ENCODE results near the gene KCNJ5. TPM values are rescaled to one million over a fixed set of nuclear protein-coding genes. Genes with fewer than 3 reads are reported as not detected.

The KCNJ5 gene
- total RNA-seq, 4 donors from 2014 or later: 0.47 to 1.9 TPM; not detected in 2

DNA sequence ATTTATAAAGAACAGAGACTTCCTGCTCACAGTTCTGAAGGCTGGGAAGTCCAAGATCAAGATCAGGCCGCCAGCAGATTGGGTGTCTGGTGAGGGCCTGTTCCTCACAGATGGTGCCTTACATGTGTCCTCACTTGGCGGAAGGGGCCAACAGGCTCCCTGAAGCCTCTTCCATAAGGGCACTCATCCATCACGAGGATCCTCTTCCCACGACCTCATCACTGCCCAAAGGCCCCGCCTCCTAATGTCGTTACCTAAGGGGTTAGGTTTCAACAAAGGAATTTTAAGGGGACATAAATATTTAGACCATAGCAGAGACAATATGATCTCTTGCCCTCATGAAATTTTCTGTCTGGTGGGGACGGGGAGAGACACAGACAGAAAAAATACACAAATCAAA, 32.9 kb downstream of the KCNJ5 start:
- H3K9me3 ChIP-seq: no peaks in the 10 kb centered on the region
- peaks cover 0 to 4% (median 0%) of the 10 kb centered on the region in 3 donors for H3K4me1 ChIP-seq
- H3K36me3 ChIP-seq: no peaks in the 10 kb centered on the region
- H3K27ac ChIP-seq: no peak overlapping the region
- DNase-seq: no peak
- TF ChIP-seq, protein P1, sequence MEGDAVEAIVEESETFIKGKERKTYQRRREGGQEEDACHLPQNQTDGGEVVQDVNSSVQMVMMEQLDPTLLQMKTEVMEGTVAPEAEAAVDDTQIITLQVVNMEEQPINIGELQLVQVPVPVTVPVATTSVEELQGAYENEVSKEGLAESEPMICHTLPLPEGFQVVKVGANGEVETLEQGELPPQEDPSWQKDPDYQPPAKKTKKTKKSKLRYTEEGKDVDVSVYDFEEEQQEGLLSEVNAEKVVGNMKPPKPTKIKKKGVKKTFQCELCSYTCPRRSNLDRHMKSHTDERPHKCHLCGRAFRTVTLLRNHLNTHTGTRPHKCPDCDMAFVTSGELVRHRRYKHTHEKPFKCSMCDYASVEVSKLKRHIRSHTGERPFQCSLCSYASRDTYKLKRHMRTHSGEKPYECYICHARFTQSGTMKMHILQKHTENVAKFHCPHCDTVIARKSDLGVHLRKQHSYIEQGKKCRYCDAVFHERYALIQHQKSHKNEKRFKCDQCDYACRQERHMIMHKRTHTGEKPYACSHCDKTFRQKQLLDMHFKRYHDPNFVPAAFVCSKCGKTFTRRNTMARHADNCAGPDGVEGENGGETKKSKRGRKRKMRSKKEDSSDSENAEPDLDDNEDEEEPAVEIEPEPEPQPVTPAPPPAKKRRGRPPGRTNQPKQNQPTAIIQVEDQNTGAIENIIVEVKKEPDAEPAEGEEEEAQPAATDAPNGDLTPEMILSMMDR (IDR thresholded peaks at IDR 0.05): no peak
- no peak for TF ChIP-seq POLR2A (IDR thresholded peaks at IDR 0.05)
- H3K4me3 ChIP-seq: no peak overlapping the region
- intact Hi-C loops (cut with DNase I): no loop called here
- no peaks in the 10 kb centered on the region for H3K27me3 ChIP-seq
- WGBS, 2 donors: 75 to 76% methylated on average over 6 to 7 of the region's 7 CpGs

DNA sequence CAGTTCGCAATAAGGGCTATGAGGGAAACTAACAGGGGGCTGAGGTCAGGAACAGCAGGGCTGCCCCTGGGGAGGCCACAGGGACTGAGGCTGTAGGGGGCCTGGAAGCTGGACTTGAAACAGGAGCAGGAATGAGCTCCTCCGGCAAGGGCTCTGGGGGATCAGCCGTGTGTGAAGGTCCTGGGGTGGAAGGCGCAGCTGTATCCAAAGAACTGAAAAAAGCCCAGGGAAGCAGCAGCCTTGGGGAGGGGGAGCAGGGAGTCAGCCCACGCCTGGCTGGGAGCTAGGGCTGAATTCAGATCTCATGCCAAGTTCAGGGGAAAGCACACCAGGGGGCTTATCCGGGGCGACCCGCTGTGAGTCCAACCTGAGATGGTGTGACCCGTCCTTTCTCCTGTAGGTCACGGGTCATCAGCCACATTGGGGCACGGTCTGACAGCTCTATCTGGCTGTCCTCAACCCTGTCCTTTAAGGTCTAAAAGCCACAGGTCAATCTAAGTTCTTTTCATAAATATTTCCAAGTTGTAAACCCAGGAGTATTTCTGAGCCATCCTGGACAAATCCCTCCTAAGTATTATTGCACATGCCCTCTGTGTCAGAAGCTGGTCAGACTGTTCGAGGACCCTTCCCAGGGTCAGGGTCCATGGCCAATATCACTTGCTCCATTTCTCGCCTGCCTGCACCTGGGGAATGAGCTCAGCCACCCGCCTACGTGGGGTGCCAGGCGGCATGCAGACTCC, 33.5 kb downstream of the KCNJ5 start:
- intact Hi-C loops (cut with DNase I): no loop called here
- TF ChIP-seq, protein P1 (IDR thresholded peaks at IDR 0.05): no peak
- no peak for TF ChIP-seq POLR2A (IDR thresholded peaks at IDR 0.05)
- WGBS, 2 donors: 78 to 83% methylated on average over 16 of the region's 16 CpGs

DNA sequence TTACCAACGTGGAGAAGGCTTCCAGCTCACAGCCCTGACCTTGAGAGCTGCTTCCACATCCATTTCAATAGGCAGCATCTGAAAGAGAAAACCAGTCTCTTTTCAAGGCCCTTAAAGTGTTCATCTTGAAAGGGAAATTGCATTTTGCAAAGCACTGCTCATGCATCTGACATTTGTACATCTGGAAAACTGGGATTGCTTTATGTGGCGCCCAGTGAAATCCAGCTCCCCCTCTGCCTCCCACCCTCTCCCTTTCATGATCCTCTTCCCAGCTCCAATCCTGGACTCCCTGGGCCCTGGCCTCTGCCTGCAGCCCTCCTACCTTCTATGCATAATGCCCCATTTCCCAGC, 34.1 kb downstream of the KCNJ5 start:
- no peak for DNase-seq
- no peak overlapping the region for H3K27ac ChIP-seq
- 58 to 63% methylated on average over 2 of the region's 2 CpGs for WGBS, 2 donors
- H3K9me3 ChIP-seq: no peaks in the 10 kb centered on the region
- no peak overlapping the region for H3K4me3 ChIP-seq
- H3K4me1 ChIP-seq: peaks cover 0 to 7% (median 3%) of the 10 kb centered on the region in 3 donors
- intact Hi-C loops (cut with DNase I): no loop called here
- H3K27me3 ChIP-seq: no peaks in the 10 kb centered on the region
- no peak for TF ChIP-seq POLR2A (IDR thresholded peaks at IDR 0.05)
- TF ChIP-seq, protein P1 (IDR thresholded peaks at IDR 0.05): no peak
- H3K36me3 ChIP-seq: no peaks in the 10 kb centered on the region

More for the DNA sequence above, 33.5 kb downstream of the KCNJ5 start:
- Histone ChIP-seq H3K27me3 (no peaks in the 10 kb centered on the region), H3K36me3 (no peaks in the 10 kb centered on the region), H3K9me3 (no peaks in the 10 kb centered on the region), H3K4me3 (no peak overlapping the region), H3K4me1 (peaks cover 0 to 4% (median 2%) of the 10 kb centered on the region in 3 donors), H3K27ac (no peak overlapping the region)
- DNase-seq: no peak

DNA sequence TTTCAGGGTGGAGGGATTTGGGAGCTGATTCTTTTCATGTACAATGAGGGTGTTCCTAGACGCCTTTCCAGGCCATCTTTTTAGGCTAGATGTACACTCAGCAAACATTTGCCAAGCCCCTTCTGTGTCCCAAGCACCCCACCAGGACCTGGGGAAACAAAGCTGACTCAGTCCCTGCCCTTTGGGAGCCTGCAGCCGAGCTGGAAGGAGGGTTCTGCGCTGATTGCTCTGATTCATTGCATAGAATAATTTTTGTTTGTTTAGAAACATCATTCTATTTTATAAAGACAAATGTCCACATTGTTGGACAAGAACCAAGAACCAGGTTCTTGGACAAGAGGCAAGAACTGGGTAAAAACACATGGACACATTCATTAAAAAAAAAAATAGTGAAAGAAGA, 34.8 kb downstream of the KCNJ5 start:
- Histone ChIP-seq H3K27ac (no peak overlapping the region), H3K36me3 (no peaks in the 10 kb centered on the region), H3K27me3 (no peaks in the 10 kb centered on the region), H3K4me1 (peaks cover 0 to 7% (median 3%) of the 10 kb centered on the region in 3 donors), H3K4me3 (no peak overlapping the region), H3K9me3 (no peaks in the 10 kb centered on the region)
- WGBS, 2 donors: 51 to 56% methylated on average over 3 of the region's 3 CpGs
- intact Hi-C loops (cut with DNase I): no loop called here
- no peak for TF ChIP-seq POLR2A (IDR thresholded peaks at IDR 0.05)
- TF ChIP-seq, protein P1 (IDR thresholded peaks at IDR 0.05): no peak
- DNase-seq: no peak

DNA sequence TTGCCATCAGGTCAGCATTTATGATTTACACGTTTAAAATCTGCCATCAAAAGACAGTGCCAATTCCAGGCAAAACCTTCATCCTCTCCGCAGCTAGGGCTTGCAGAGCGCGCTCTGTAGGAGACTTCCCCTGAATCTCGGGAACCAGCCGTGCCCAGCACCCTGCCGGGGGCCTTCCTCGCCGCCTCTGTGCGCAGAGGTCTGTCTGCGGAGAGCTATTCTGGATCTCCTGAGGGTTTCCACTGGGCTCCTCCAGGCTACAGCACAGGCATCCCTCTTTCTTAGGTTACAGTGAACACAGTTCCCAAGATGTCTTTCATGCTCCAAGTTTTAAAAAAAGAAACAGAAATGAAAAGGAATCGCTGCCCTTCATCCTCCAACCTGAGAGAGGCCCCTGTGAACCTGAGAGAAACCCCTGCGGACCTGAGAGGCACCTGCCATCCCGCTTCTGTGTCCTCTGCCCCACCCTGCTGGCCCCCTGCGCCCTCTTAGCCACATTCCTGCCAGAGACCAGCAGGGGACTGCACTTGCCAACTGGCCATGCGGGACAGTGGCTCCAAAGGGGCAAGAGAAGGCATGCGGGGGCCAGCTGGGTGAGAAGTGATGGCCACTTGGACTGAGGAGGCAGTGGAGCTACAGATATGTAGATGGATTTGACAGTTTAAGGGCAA, 35.4 kb downstream of the KCNJ5 start:
- TF ChIP-seq, protein P1 (IDR thresholded peaks at IDR 0.05): no peak
- no peak for TF ChIP-seq POLR2A (IDR thresholded peaks at IDR 0.05)
- no peaks in the 10 kb centered on the region for H3K9me3 ChIP-seq
- peaks cover 0 to 7% (median 3%) of the 10 kb centered on the region in 3 donors for H3K4me1 ChIP-seq
- H3K27ac ChIP-seq: no peak overlapping the region
- no peak for DNase-seq
- no peak overlapping the region for H3K4me3 ChIP-seq
- H3K27me3 ChIP-seq: no peaks in the 10 kb centered on the region
- H3K36me3 ChIP-seq: no peaks in the 10 kb centered on the region
- WGBS, 2 donors: 78 to 85% methylated on average over 12 to 15 of the region's 17 CpGs
- intact Hi-C loops (cut with DNase I): no loop called here
